ENCODE data around the gene ZFPL1.

DNA sequence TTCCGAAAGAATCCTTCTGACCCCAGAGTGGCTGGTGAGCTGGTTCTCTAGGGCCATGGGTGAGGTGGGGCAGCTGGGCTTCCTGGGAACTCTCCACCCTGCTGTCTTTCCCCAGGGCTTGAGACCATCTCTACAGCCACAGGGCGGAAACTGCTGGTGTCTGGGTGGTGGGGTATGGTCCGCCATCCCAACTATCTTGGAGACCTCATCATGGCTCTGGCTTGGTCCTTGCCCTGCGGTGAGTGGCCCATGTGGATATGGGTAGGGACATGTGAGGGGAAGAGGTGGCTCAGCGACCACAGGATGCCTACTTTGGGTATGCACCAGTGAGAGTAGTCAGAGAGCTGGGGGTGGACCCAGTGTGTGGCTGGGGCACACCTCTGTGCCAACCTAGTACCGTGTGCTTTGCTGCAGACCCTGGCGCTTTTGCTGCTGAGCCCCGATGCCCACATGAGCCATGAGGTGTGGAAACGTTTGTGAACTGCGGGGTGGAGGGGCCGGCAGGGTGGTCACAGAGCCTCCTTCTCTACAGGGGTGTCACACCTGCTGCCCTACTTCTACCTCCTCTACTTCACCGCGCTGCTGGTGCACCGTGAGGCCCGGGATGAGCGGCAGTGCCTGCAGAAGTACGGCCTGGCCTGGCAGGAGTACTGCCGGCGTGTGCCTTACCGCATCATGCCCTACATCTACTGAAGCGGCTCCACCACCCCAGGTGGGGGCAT is 31.5 kb downstream of the ZFPL1 start:
- TF ChIP-seq, protein P1, sequence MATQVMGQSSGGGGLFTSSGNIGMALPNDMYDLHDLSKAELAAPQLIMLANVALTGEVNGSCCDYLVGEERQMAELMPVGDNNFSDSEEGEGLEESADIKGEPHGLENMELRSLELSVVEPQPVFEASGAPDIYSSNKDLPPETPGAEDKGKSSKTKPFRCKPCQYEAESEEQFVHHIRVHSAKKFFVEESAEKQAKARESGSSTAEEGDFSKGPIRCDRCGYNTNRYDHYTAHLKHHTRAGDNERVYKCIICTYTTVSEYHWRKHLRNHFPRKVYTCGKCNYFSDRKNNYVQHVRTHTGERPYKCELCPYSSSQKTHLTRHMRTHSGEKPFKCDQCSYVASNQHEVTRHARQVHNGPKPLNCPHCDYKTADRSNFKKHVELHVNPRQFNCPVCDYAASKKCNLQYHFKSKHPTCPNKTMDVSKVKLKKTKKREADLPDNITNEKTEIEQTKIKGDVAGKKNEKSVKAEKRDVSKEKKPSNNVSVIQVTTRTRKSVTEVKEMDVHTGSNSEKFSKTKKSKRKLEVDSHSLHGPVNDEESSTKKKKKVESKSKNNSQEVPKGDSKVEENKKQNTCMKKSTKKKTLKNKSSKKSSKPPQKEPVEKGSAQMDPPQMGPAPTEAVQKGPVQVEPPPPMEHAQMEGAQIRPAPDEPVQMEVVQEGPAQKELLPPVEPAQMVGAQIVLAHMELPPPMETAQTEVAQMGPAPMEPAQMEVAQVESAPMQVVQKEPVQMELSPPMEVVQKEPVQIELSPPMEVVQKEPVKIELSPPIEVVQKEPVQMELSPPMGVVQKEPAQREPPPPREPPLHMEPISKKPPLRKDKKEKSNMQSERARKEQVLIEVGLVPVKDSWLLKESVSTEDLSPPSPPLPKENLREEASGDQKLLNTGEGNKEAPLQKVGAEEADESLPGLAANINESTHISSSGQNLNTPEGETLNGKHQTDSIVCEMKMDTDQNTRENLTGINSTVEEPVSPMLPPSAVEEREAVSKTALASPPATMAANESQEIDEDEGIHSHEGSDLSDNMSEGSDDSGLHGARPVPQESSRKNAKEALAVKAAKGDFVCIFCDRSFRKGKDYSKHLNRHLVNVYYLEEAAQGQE (IDR thresholded peaks at IDR 0.05; ENCODE audit: insufficient read depth in 1 of 2, low read depth in 2 of 2, low read length in 2 of 2): no peak
- TF ChIP-seq POLR2AphosphoS5 (IDR thresholded peaks at IDR 0.05; ENCODE audit: low read depth, low read length): no peak; the same call in 1 of the 2 replicates
- TF ChIP-seq SIN3A (IDR thresholded peaks at IDR 0.05; ENCODE audit: borderline replicate concordance, insufficient read depth, low read length): no peak

Measured in PFSK-1 (cell line).